Activated naive CD4-positive, alpha-beta T cell treated with Interleukin-2 at 50 U/mL for 16 hours (primary cell): ENCODE data around the gene TMEM92.
"Not testable (repeated sequence)": the region's sequence is repeated elsewhere in the genome, so short reads cannot be mapped to it uniquely, and the experiment has no call there.

ENCODE experiments used
- DNase-seq: peaks from one replicate; pipeline ENCODE4 v3.0.0-alpha.2; 2020

Gene TMEM92

DNA sequence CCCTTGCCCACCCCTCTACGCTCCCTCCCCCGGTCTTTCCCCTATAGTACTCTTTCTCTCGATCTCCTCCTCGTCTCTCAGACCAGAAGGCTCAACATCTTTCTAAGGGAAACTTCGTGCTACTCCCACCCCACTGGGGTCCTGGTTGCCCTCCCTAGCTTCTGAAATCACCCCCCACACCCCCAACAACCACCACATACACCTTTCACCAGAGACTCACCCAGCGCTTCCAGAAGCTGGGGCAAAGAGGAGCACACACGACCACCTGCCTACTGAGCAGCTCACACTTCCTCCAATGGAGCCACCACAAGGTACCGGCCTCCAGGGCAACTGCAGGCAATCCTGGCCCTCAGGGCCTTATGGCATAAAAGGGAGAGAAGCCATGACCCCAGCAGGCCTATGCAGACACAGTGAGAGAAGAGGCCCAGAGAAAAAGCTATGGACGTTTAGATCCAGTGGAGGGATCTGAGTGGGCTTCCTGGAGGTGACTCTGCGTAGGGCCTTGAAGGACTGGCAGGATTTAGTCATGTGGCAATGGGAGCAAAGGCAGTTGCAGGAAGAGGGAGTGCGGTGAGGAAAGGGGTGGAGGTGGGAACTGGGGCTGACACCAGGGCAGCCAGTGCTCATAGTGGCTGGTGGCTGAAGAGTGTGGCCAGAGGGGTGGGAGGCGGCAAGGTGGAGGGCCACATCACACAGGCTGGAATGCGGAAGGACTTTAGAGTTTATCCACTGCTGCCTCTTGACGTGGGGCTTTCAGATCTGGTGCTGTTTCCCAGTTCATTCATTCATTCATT, 12.1 kb upstream of the TMEM92 start:
- DNase-seq = no peak

DNA sequence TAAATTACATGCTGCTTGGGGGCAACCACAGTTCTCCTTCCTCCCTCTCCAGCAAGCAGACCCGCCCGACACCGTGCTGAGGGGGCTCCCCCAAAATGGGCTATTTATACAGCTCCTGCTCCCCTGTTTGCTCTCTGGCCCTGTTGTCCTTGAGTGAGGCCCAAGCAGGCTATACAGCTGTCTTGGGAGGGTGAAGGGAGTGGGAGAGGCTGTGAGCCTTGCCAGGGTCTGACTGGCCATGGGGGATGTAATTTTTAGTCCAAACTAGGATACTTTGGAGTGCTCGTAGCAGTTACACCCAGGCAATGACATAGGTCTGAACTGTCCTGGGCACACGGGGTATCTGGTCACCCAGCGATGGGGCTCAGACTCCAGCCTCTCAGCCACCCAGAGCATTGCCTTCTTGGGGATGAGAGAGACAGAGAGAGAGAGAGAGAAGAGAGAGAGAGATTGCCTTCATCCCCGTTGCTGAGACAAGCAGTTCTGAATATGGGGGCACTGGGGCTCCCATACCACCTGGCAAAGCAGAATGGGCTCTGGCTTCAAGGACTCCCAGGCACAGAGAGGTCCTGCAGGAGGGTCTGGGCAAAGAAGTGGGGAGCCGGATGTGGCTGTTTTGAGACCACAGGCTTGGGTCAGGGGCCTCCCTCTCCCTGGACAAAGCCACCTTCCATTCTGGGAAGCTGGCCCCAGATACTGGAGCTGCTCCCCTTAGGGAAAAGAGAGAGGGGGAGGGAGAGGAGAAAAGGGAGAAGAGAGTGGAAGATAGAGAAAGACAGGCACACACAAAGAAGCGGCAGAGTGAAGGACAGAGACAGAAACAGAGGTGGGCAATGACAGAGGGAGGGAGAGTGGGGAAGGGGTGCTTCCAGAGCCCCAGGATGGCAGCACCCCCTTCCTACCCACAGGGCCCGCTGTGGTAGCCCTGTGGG, 10.7 kb upstream of the TMEM92 start:
- DNase-seq = no peak

DNA sequence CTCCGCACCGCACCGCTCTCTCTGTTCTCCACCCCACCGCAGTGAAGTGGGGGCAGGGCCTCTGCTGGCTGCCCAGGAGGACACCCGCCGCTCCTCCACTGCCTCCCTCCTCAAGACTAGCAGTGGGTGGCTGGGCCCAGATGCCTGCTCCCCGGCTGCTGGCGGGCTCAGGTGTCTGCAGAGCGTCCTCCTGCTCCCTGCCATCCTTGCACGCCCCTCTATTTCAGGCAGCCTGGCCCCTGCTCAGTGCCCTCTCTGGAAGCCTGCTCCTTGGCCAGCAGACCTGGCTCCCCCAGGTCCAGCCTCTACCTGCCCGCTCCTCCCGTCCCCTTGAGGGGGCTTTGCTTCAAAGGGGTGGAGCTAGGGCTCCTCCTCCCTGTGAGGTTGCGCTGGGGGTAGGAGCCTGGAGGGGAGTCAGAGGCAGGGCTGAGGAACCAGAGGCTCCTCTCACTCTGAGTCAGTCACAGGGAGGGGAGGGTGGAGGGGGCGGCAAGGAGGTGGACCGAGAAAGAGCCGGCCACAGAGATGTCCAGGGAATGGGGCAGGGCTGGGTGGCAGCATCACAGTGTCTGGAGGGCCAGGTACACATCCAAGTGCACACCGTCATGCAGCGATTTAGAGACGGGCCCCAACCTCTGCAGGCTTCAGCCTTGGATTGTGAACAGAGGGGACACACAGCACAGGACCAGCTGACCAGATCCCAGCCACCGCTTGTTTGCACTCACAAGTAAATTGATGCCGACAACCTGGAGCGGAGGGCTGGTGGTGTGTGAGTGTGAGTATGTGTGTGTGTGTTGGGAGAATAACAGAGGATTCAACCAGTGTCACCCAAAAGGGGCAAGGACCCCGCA, 9.8 kb upstream of the TMEM92 start:
- no peak for DNase-seq

DNA sequence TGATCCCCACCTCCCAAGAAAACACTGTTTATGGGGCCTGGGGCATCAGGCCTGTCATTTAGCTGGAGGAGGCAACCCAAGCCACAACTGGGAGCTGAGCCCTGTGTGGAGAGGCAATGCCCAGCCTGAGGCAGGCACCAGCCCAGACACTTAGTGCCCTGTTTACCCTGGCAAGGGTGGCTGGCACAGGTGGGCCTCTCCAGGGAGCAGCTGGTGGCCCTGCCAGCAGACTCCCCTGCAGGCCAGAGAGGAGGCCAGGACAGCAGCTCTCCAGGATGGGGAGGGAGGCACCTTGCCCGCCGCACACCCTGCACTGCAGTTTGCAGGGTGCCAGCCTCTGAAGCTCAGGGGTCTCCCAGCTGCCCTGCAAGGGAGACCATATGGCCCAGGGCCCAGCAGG, 9.1 kb upstream of the TMEM92 start:
- peak; percentile 0 for DNase-seq

DNA sequence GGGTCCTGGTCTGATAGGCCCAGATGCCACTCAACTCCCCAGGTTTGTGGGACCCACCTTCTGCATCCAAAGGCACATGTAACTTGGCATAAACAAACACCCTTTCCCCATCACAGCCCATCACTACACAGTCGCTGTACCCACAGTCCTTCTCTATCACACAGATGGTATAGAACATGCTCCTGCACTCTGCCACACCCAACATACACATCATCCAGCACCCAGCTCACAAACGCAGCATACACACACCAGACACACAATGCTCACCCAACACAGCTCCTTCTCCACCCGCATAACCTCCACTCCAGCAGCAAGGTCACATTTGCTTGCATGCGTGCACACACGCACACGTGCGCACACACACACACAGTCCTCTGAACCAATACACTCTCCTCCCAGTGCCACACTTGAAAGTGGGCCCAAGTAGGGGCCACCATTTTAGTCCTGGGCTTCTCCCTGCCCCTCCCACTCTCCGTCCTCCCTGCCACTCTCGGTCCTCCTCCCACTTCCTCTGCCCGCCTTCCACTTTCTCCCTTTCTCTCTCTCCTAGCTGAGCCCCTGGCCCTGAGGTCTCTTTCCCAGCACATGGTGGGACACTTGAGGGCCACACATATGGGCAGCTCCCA, 8.5 kb upstream of the TMEM92 start:
- DNase-seq = no peak

DNA sequence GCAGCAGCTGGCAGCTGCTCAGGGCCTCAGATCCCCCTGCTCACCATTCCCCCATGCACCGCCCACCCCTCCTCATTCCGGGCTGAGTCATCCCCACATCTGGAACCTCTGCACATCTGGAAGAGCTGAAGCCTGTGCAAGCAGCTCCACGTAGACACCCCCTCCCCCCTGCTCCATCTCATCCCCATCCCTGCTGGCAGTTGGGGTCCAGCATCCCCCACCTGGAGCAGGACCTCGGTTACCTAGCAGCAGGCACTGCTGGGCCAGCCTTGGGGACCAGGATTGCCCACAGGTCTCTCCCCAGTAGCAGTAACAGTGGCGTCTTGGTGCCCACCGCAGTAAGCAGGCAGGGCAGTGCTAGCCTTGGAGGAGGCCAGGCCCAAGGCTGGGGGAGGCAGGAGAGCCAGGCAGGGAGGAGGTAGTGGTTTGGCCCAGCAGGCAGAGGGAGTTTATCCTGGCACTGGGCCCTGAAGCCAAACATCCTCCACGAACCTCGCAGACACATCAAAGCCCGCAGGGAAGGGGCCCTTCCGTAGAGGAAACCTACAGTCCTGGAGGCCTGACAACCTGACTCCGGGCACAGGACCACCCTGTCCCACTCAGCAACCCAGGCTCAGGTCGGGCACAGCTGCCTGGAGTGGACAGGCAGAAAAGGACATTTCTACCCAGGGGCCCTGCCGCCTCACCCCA, 7.7 kb upstream of the TMEM92 start:
- DNase-seq = no peak

DNA sequence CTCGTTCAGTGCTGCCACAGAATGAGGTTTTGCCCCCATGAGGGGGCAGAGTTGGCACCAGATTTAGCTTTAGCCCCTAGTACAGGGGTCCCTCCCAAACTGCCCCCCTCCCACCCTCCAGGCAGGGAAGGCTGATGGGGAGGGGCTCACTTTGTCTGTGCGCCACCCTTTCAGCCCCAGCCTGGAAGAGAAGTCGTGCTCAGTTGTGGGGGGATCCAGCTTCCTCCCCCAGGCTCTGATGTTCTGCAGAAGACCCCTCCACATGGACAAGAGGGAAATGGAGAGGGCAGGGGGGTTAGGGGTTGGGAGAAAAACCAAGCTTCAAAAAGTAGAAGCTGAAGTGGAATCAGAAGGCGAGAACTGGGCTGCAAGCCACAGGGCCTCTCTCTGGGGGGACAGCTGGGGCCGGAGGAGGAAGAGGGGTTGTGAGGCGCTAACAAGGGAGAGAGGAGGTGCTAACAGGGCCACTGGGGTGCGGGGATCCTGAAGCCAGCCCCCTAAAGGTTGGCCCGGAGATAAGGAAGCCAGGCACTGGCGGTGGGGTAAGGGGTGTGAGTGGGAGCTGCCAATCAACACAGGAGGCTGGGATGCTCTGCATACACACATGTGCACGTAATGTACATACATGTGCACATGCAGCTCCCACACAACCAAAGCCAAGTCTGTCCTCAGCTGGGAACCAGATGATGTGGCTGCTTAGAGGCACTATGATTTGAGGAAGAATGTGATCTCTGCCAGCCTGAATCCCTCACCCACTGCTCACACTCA, 7.0 kb upstream of the TMEM92 start:
- DNase-seq = no peak

DNA sequence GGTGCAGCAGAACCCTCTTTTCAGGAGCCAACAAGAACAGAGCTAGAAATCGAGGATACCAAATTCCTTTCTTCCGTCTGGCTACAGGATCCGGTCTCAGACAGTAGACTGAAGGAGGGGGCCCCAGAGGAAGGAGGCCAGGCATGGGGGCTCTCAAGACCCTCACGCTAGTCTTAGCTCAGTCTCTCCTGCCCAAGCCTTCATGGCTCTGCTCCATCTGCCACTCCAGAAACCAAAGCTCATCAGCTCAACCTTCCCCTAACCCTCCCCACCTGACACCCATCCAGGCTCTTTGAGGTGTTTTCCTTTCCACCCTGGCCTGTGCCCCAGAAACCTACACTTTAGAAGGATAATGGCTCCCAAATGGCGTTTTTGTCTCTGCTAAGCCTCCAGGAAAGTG, 6.2 kb upstream of the TMEM92 start:
- peak; percentile 1 for DNase-seq

DNA sequence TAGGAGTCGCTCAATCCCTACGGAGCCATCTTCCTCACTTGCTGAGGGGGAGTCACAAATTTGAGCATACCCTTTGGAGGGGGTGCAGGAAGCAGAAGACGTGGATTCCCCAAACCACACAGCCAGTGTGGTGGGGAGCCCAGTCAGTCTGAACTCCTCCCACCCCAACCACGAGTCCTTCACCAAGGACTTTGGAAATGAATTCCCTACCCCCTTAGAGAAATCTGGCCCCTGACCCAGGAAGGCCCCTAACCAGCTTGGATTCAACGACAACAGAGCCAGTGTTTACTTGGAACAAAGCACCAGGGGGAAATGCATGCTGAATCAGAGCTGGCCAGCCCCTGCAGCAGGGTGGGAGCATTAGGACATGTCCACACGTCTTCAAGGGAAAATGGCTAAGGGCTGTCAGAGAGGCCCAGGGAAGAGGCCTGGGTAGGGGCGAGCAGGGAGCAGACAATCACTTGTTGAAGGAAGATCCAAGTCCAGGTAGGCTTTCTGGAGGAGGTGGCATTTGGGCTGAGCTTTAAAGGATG, 5.5 kb upstream of the TMEM92 start:
- no peak for DNase-seq

DNA sequence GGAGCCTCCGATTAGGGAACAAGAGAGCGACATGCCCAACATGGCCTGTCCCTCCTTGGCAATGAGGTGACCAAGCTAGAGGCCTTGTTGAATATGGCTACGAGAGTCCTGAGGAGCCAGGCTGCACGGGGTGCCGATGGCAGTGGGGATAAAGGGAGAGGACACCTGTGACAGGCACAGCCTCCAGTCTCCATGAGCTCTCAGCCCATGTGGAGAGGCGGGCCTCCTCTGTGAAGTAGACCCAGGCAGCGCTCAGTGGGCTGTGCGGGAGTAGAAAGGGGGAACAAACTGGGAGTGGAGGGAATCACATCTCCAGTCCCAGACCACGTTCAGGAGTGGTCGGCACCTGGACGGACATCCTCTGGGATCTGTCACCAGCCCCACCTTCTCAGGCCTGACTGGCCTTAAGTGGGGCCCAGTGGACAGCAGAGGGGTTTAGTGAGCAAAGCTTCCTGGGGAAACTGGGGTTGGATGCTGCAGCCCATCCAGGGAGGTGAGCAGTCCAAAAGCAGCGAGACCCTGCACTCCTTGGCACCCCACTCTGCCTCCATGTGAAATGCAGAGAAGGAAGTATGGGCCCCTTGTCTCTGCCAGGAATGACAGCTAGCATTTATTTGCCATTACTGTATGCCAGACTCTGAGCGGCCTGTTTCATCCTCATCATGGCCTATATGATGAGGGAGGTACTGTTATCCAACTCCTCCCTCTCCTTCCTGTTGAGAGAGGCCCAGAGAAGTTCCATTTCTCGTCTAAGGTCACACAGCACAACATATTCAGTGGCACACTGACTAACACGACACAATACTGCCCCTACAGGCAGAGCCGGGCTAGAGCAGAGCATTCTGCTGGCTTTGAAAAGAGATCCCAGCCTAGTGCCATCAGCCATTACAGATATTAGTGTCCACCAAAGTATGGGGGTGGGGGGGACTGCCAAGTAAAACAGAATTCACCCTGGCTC, 4.5 kb upstream of the TMEM92 start:
- peak; percentile 69 for DNase-seq

DNA sequence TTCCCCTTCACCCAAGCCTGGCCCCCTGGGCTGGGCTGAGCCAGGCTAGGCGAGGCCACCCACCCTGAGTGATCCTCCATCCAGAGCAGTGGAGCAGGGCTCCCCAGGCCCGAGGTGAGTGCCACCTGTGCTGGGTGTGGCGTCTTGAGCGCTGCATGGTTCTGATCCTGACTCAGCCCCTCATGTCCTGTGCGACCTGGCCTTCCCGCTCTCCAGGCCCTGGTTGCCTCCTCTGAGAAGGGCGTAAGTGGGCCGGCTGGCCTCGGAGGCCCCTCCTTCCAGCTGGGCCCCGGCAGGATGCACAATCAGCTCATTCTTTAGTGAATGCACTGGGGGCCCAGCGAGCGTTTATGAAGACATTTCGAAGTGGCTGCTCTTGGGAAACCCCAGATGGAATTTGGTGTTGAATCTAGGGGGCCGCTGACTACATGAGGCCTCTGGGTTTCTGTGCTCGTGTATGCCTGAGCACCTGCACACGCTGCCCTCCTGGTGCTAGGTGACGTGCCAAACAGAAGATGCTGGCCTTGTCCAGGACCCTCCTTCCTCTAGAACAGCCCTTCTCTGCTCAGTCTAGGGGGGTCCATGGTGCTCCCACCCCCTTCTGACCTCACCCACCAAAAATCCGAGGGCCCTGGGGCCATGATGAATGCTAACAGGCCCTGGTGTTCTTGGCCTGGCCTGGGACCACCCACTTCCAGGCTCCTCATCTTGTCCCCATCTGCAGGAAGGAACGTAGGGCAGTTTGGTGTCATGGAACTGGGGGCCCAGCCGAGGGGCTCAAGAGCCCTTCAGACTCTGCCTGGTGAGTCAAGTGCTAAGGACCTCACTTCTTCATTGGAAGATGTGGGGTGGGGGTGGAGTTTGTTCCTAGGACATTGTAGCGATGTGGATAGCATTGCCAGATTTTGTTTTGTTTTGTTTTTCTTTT, 3.6 kb upstream of the TMEM92 start:
- peak; percentile 0 for DNase-seq

DNA sequence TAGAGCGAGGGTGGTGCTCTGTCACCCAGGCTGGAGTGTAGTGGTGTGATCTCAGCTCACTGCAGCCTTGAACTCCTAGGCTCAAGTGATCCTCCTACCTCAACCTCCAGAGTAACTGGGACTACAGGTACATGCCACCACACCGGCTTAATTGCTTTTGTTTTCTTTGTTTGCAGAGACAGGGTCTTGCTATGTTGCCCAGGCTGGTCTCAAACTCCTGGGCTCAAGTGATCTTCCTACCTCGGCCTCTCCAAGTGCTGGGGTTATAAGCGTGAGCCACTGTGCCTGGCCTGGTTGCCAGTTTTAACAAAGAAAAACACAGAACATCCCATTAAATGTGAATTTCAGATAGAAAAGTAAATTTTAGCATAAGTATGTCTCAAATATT, 2.9 kb upstream of the TMEM92 start:
- not testable (repeated sequence) for DNase-seq

DNA sequence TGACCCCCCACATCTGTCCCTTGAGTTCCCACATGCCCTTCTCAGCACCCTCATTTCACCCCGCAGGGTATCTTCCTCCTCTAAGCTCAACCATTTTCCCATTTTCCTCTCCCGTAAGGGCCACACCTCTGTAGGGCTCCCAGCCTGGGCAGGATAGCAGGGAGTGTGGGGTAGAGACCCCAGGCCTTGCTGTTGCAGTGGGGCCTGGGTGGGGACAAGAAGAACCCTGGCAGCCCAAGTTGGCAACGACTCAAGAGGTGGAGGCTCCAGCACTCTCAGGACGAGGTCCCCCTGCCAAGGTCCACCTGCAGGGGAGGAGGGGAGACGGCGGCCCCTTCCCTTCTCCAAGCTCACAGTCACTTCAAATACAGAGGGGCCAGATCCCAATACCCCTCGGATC, 2.0 kb upstream of the TMEM92 start:
- DNase-seq = peak; percentile 0

DNA sequence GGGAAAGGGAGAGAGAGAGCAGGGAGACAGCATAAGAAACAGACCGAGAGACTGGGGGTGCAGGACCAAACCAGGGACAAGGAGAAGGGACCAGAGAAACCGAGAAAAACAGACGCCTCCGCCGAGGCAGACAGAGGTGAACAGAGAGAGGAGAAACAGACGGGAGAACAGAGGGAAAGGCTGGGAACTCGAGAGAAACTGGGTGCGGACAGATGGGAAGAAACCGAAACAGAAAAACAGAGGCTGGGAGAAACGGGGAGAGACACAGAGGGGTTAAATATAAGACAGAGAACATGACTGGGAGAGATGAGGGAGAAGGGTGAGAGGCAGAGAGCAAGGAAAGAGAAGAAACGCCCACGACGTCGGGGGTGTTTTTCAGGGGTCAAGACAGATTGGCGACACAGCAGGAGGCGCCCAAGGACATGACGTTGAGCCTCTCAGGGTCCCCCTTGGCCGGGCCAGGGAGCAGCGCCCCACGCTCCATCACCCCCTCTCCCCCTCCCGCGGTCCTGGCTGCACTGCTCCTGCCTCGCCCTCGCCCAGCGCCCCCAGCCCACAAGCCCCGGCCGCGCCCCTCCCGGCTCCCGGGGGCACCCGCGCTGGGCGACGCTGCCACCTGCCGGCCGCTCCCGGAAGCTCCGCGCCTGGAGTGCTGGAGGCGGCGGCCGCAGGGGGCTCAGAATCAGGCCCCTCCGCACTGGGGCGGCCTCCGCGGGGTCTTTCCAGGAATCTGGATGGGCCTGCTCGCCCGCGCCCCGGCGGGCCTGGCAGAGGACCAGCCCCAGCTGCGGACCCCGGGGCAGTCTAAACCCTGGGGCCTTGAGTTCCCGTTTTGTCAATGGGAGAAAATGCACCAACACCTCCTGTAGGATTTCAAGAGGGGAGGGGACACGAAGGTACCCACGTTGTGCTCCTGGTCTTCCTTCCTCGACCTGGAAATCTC, 1.3 kb upstream of the TMEM92 start:
- peak; percentile 57 for DNase-seq

DNA sequence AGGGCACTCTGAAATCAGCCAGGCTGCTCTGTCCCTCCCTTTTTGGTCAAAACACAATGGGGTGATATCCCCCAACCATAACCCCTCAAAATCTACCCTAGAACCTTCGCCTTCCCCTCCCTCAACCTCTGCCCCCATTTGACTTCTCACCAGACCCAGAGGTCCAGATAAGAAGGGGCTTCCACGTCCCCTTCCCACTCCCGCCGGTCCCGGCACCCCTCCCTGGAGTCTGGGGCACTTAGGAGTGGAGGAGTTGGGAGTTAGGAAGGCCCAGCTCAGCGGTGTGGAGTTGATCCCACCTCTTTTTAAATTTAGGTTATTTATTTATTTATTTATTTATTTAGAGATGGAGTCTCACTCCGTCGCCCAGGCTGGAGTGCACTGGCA, 619 bp upstream of the TMEM92 start:
- no peak for DNase-seq

DNA sequence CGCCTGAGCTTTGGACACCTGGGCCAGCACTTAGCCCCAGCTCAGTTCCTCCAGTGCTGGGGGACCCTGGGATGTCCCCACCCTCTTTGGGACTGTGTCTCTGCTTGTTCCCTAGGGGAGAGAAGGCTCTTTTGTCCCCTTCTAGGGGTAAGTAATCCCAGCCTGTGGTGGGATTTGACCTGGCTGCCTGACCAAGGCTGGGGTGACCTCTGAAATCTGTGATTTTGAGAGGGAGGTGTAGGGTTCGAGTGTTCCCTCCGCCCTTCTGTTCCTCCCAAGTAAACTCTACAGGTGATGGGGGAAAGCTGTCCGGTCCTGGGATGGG, 593 bp downstream of the TMEM92 start:
- no peak for DNase-seq

DNA sequence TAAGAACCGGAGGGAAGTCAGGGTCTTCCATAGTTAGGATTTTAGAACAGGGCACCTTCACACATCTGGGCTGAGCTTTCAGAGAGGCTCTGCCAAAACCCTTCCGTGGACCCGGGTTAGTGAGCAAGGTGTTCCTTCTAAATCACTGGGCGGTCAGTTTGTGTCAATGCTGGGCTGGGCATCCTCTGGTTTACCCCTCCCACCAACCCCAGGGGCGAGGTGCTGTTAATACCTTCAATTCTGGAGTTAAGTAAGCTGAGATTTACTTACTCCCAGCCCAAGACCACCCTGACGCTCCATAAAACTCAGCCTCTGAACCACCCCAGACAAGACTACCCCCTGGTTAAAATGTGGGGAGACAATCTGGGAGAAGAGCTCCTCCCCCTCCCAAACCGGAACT, 1.0 kb downstream of the TMEM92 start:
- DNase-seq = no peak
